ENCODE data around the gene PTPRG.

- TF ChIP-seq CTCF (IDR thresholded peaks at IDR 0.05; ENCODE audit: poor library complexity) (no peak), EZH2phosphoT487 (IDR thresholded peaks at IDR 0.05; ENCODE audit: low read depth, severe bottlenecking, unreplicated experiment) (no peak)
These were observed 376.1 kb downstream of the PTPRG start for GRCh38 chr3:61937477-61937876.
